CD4-positive, alpha-beta T cell (primary cell): ENCODE data around the gene HS3ST3B1. TPM values are rescaled to one million over a fixed set of nuclear protein-coding genes. Genes with fewer than 3 reads are reported as not detected.

Experiments used
- ATAC-seq: fragments of 200-7000 bp; cut with Tn5 transposase; one replicate; pipeline ENCODE4 v1.10.0; 2022; ENCODE audit warnings: mild to moderate bottlenecking; ENCODE audit not compliant: poor library complexity
- CTCF ChIA-PET: fragments of 350-600 bp; sonication (Branson Sonifier 250); formaldehyde crosslinking; loops from one replicate; lab custom pipeline; 2021; ENCODE audit warnings: antibody characterized with exemption, inconsistent platforms; lab: Charles Lee
- POLR2A ChIA-PET: fragments of 350-600 bp; sonication (Branson Sonifier 250); formaldehyde crosslinking; loops from one replicate; lab custom pipeline; 2021; ENCODE audit warnings: antibody characterized with exemption, inconsistent platforms; lab: Charles Lee
- DNase-seq, 14 experiments: peaks; one replicate each; pipeline ENCODE4 v3.0.0-alpha.2; 2013 to 2020; ENCODE audit warnings: mixed read lengths in 2 of 14
- H3K27ac ChIP-seq, 2 donors: one replicate each; pipeline versions ENCODE4 v1.5.1 to v1.7.0; 2013; ENCODE audit warnings: low read length in 2 of 2, low read depth in 1 of 2, mild to moderate bottlenecking in 1 of 2
- H3K27me3 ChIP-seq, 2 experiments: 1 replicate in 1 of 2; 2 replicates in 1 of 2; pipeline versions ENCODE4 v1.6.1 to v1.7.0; 2013; ENCODE audit warnings: low read length in 2 of 2, control low read depth in 1 of 2, mild to moderate bottlenecking in 1 of 2, moderate library complexity in 1 of 2; ENCODE audit not compliant: insufficient read depth in 2 of 2, control insufficient read depth in 1 of 2
- H3K36me3 ChIP-seq: one replicate; pipeline ENCODE4 v1.6.1; 2013; ENCODE audit warnings: low read length, control low read depth; ENCODE audit not compliant: insufficient read depth
- H3K4me1 ChIP-seq: one replicate; pipeline ENCODE4 v1.6.1; 2013; ENCODE audit warnings: low read length, control low read depth; ENCODE audit not compliant: insufficient read depth
- H3K4me3 ChIP-seq: one replicate; pipeline ENCODE4 v1.5.1; 2013; ENCODE audit warnings: mild to moderate bottlenecking, low read length, moderate library complexity
- H3K9me3 ChIP-seq, 2 experiments: 1 replicate in 1 of 2; 2 replicates in 1 of 2; pipeline versions ENCODE4 v1.6.1 to v1.7.0; 2013; ENCODE audit warnings: low read length in 2 of 2, mild to moderate bottlenecking in 2 of 2, control low read depth in 1 of 2, moderate library complexity in 1 of 2; ENCODE audit not compliant: control insufficient read depth in 1 of 2, insufficient read depth in 1 of 2
- H3K27ac Mint-ChIP-seq: one replicate; pipeline ENCODE4 v1.8.0; 2020; ENCODE audit warnings: mixed read lengths
- H3K27me3 Mint-ChIP-seq: one replicate; pipeline ENCODE4 v1.8.0; 2021; ENCODE audit warnings: mixed read lengths
- H3K36me3 Mint-ChIP-seq: one replicate; pipeline ENCODE4 v1.8.0; 2021; ENCODE audit warnings: low read depth, mixed read lengths
- H3K4me1 Mint-ChIP-seq: one replicate; pipeline ENCODE4 v1.8.0; 2021; ENCODE audit warnings: low read depth, mixed read lengths
- H3K4me3 Mint-ChIP-seq: one replicate; pipeline ENCODE4 v1.8.0; 2020; ENCODE audit warnings: mild to moderate bottlenecking, mixed read lengths
- H3K9me3 Mint-ChIP-seq: one replicate; pipeline ENCODE4 v1.8.0; 2020; ENCODE audit warnings: mixed read lengths
- intact Hi-C, 2 experiments: fragments of 100-400 bp; cut with DNase I in 1 of 2; cut with micrococcal nuclease in 1 of 2; formaldehyde crosslinking; loops; one replicate each; pipeline versions ENCODE4 v1.15.1 to v1.9.0; 2023 to 2025; cut with DNase I, micrococcal nuclease
- total RNA-seq, 174 experiments: library from RNA in 2 of 174; stranded (reverse) in 2 of 174; gene quantifications; one replicate each; pipeline ENCODE4 v1.2.3 and lab custom pipeline; 2021 to 2026
- TF ChIP-seq, protein P1 (sequence below): fragments of 200-600 bp; IDR thresholded peaks from one replicate; pipeline ENCODE4 v1.8.0; 2022; ENCODE audit warnings: antibody characterized with exemption, mild to moderate bottlenecking

Gene HS3ST3B1
- total RNA-seq, 2 experiments from 2014 or later = 9.3 to 11.5 TPM

DNA sequence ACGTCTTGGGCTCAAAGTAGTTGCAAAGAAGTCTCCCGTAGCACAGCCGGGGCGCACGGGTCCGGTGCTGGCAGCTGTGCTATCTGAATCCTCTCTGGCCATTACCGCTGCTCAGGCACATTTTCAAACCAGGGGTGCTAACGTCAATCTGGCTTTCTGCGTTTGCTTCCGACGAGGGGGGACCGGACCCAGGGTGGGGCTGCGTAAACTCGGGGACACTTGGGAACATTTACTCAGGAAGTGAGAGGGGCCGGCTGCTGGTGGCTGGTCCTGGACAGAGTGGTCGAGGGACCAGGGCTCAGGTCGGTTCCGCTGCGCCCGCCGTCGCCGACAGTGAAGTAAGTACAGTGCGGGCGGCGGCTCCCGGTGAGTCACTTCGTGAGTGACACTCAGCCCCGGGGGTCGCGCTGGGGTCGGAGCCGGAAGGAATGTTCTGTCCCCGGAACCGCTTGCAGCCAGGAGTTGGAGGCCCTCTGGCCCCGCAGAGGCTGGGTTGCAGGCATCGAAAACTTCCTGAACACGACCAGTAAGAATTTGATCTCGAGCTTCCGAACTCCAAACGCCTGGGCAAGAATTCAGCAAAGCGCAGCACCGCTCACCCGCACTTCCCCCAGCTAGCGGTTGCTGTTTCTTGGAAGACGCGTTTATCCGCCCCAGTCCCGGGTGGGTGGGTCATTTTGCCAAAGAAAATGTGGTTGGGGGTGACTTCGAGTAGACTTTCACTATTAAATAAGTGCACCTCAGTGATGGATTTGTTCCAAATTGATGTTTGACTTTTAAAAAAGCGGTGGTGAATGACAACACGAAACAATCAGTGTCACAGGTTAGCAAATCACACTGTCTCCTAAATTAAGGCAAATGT, 1.4 kb upstream of the HS3ST3B1 start:
- peak overlapping the region; percentile 48 for H3K27ac Mint-ChIP-seq
- Histone ChIP-seq H3K4me3 (peak overlapping the region; percentile 97), H3K36me3 (no peaks in the 10 kb centered on the region), H3K4me1 (peaks cover 65% of the 10 kb centered on the region), H3K9me3 (peaks cover 0 to 12% of the 10 kb centered on the region in 2 experiments), H3K27ac (no peak overlapping the region), H3K27me3 (peaks cover 29 to 38% of the 10 kb centered on the region in 2 experiments)
- peaks cover 26% of the 10 kb centered on the region for H3K36me3 Mint-ChIP-seq
- no peaks in the 10 kb centered on the region for H3K9me3 Mint-ChIP-seq
- intact Hi-C loops = loop anchor here (2.0 to 5.0 kb wide), 8 partner anchors 97 to 1282 kb away; partner anchors contain the start of gene ELAC2 (in 2 of the 2)
- peaks cover 59% of the 10 kb centered on the region for H3K27me3 Mint-ChIP-seq
- ATAC-seq (no peak), DNase-seq (peak in 12 of 14 experiments; percentile 15 to 61 (median 26))
- ChIA-PET POLR2A (interaction anchor here (1.1 to 6.6 kb wide), 5 partner anchors 22 to 230 kb away, joined by 3 to 111 read pairs (median 9); partner anchors contain the start of gene COX10), CTCF (interaction anchor here (1.5 to 4.6 kb wide), 3 partner anchors 93 to 230 kb away, joined by 5 to 17 read pairs (median 6); partner anchors contain the start of gene COX10)
- TF ChIP-seq, protein P1, sequence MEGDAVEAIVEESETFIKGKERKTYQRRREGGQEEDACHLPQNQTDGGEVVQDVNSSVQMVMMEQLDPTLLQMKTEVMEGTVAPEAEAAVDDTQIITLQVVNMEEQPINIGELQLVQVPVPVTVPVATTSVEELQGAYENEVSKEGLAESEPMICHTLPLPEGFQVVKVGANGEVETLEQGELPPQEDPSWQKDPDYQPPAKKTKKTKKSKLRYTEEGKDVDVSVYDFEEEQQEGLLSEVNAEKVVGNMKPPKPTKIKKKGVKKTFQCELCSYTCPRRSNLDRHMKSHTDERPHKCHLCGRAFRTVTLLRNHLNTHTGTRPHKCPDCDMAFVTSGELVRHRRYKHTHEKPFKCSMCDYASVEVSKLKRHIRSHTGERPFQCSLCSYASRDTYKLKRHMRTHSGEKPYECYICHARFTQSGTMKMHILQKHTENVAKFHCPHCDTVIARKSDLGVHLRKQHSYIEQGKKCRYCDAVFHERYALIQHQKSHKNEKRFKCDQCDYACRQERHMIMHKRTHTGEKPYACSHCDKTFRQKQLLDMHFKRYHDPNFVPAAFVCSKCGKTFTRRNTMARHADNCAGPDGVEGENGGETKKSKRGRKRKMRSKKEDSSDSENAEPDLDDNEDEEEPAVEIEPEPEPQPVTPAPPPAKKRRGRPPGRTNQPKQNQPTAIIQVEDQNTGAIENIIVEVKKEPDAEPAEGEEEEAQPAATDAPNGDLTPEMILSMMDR = no peak
- peak overlapping the region; percentile 87 for H3K4me3 Mint-ChIP-seq
- peaks cover 66% of the 10 kb centered on the region for H3K4me1 Mint-ChIP-seq

DNA sequence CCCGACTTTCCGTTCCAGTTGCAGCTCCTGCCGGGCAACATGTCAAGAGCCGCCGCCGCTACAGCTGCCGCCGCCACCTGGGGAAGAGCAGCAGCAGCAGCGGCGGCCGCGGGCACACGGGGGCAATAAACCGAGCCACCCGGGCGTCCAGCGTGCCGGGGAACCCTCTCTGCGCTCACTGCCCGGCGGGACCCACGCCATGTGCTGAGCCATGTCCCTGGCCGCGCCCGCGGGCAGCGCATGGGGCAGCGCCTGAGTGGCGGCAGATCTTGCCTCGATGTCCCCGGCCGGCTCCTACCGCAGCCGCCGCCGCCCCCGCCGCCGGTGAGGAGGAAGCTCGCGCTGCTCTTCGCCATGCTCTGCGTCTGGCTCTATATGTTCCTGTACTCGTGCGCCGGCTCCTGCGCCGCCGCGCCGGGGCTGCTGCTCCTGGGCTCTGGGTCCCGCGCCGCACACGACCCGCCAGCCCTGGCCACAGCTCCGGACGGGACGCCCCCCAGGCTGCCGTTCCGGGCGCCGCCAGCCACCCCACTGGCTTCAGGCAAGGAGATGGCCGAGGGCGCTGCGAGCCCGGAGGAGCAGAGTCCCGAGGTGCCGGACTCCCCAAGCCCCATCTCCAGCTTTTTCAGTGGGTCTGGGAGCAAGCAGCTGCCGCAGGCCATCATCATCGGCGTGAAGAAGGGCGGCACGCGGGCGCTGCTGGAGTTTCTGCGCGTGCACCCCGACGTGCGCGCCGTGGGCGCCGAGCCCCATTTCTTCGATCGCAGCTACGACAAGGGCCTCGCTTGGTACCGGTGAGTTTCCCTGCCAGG, 604 bp downstream of the HS3ST3B1 start:
- H3K4me3 ChIP-seq = peak overlapping the region; percentile 97
- H3K9me3 ChIP-seq = peaks cover 0 to 12% of the 10 kb centered on the region in 2 experiments
- H3K27ac Mint-ChIP-seq = peak overlapping the region; percentile 86
- no peaks in the 10 kb centered on the region for H3K36me3 ChIP-seq
- peaks cover 68% of the 10 kb centered on the region for H3K4me1 Mint-ChIP-seq
- peaks cover 30% of the 10 kb centered on the region for H3K36me3 Mint-ChIP-seq
- DNase-seq = peak in 12 of 14 experiments; percentile 21 to 75 (median 40)
- intact Hi-C loops = loop anchor here (1.0 to 5.0 kb wide), 14 partner anchors 8 to 1284 kb away; partner anchors contain the start of genes COX10 (in 2 of the 2) and ELAC2 (in 2 of the 2)
- ATAC-seq = peak; percentile 4
- H3K4me3 Mint-ChIP-seq = peak overlapping the region; percentile 99
- TF ChIP-seq, protein P1 = peak; percentile 42
- H3K4me1 ChIP-seq = peaks cover 69% of the 10 kb centered on the region
- no peaks in the 10 kb centered on the region for H3K9me3 Mint-ChIP-seq
- ChIA-PET POLR2A (interaction anchor here (0.6 to 6.6 kb wide), 29 partner anchors 8 to 1283 kb away, joined by 3 to 111 read pairs (median 4); partner anchors contain the start of genes COX10 and ELAC2), CTCF (interaction anchor here (0.9 to 4.6 kb wide), 22 partner anchors 13 to 1283 kb away, joined by 3 to 26 read pairs (median 3); partner anchors contain the start of genes COX10 and ELAC2)
- H3K27ac ChIP-seq = peak overlapping the region; percentile 68 to 73
- H3K27me3 ChIP-seq = peaks cover 19 to 24% of the 10 kb centered on the region in 2 experiments
- H3K27me3 Mint-ChIP-seq = peaks cover 40% of the 10 kb centered on the region
